GM11168 (cell line): Measurements from ENCODE around the gene PDSS1.

Source experiments
- in situ Hi-C: fragments of 300-500 bp; cut with MboI; formaldehyde crosslinking; loops from one replicate; pipeline ENCODE4 v1.12.0; 2022; ENCODE audit warnings: low sequenced_read_pairs; ENCODE audit not compliant: unreplicated experiment

PDSS1 gene

DNA sequence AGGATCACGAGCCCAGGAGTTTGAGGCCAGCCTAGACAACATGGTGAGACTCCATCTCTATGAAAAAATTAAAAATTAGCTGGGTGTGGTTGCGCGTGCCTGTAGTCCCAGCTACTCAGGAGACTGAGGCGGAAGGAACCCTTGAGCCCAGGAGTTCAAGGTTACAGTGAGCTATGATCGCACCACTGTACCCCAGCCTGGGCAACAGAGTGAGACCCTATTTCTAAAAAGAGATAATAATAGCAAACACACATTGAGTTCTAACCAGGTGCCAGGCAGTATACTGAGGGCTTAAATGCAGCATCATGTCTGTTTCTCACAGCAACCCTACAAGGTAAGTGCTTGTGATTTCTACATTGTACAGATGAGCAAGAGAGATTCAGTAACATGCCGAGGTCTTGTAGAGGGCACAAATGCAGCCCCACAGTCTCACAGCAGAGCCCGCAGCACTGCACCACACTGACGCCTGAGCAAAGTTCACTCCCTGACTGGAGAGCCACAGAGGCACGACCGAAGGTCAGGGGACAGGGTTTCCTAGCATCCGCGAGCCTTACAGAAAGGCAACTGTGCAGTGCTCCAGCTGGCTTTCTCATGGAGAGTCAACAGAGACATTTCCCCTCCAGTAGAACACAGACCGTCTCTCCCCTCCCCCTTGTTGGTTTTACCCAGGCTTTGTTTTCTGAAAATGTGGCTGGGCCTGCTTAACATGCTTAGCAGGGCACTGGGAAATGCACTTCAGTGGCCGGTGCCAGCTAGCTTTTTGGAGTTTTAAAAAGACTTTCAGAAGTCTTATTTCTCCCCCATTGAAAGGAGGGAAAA is 36.5 kb downstream of the PDSS1 start:
- in situ Hi-C loops: loop anchor here (5.0 kb wide), 1 partner anchor 143 kb away; no protein-coding TSS in a partner anchor

DNA sequence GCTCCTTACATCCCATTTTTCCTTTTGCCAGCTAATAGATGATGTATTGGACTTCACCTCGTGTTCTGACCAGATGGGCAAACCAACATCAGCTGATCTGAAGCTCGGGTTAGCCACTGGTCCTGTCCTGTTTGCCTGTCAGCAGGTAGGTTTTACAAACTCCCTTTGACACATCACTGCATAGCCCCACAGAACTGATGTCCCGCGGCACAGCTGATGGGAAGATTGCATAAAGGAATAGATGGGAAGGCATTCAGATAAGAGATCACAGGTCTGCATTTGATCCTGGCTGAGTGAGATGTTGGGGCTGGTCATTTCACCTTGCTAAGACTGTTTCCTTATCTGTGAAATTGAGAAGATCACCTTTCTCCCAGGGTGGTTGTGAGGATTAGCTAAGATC is 37.9 kb downstream of the PDSS1 start:
- in situ Hi-C loops: no loop called here

DNA sequence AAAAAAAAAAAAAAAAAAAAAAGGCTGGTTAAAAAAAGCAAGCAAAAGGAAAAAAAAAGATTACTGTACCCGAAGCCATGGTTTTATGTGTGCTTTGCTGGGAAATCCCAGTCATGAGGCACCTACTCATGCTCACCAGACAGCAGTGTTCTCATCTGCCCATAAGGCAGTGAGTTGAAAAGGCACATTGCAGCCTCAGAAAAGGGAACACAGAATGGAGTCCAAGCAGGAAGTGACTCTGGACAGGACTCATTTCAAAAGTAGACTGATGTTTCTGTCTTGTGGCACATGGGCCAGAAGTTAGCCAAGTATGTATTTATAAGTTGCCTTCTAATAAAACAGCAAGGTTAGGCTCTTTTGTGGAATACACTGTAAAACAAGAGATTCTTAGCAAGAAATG is 40.2 kb downstream of the PDSS1 start:
- in situ Hi-C loops: no loop called here

DNA sequence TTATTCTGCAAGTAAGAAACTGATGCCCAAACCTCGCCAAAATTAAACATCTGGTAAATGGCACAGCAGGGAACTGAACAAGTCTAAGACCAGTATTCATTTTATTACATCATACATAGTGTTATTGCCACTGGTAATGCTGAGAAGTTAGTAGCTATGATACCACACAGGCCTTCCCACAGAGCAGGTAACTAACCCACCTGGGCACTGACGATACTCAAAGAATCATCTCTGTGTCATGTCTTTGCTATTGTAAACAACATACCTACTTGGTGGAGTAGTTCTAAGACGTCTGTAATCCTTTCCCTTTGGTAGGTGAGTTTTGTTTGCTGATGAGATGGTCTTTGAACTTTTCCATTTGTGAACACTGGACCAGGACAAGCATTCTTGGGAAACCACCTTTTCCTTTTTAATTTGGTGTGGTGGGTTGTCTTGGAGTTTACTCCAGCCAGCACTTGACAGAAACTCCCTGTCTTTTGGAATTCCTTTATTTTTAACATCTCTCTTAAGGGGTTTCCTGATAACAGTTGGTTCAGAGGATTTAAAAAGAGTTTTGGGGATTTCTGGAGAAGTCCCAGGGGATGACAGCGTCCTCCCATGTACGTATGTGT is 40.9 kb downstream of the PDSS1 start:
- in situ Hi-C loops: no loop called here

DNA sequence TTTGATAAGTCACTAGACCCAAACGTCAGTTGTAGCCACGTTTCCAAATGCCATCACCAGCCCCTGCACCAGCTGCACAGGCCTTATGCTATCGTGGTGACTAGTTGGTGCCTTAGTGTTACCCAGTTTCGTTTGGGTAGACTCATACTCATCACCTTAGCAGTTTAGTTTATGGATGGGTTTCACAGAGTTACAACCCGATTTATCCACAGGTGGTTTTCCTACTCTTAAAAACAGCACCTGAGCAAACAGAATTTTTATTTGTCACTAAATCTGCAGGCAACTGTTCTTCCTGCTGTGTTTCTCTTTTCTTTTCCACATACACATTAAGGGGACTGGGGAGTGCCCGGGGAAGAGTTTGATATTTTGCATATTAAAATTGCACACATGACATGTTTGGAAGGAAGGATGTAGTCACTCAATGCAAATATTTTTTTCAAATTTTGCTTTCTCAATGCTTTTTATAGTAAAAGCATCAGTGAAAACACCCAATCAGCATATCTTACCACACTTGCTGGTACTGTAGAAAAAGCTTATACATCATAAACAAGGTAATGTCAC is 41.6 kb downstream of the PDSS1 start:
- in situ Hi-C loops: no loop called here

DNA sequence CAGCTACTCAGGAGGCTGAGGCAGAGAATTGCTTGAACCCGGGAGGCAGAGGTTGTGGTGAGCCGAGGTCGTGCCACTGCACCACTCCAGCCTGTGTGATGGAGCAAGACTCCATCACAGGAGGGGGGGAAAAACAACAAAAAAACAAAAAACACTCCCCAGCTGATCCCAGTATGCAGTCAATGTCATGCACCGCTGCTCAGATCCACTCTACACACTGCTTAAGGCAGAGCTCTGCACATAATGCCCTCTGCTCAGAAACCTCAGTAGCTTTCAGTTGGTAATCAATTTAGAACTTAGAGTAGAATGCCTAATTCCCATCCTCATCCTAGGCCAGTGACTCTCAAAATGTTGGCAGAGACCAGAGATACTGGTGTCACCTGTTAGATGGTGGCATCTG is 43.9 kb downstream of the PDSS1 start:
- in situ Hi-C loops: no loop called here

DNA sequence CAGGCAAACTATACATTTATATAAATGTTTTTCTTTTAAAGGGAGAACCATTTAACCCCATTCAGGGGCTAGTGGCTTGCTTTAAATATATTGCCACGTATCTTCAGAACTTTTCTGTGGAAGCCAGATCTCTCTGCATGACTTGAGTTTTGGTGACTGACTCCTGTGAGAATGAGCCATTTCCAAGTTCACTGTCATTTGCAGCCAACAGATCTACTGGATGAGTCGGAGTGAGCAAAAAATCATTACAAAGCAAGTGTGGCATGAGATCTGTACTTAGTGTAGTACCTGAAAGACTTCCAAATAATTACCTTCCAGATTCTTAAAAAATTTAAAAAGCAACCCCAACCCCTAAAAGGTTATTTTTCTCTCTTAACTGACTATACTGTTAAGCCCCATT is 45.6 kb downstream of the PDSS1 start:
- in situ Hi-C loops: no loop called here

DNA sequence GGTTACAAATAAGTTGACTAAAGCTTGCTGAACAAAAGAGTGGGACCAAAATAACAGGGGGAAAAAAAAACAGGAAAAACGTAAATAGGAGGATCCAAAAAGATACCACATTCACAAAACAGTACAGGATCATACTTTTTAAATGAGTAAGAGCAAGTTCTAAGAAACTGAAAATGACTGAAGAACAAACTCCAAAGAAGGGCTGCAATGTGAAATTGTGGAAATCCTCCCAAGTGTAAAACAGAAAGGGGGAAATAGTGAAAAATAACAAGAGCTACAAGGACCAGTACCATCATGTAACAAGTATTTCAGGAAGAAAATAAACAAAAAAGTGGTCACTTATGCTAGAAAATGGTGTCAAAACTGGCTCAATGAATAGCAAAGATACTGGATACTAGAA is 46.3 kb downstream of the PDSS1 start:
- in situ Hi-C loops: no loop called here

DNA sequence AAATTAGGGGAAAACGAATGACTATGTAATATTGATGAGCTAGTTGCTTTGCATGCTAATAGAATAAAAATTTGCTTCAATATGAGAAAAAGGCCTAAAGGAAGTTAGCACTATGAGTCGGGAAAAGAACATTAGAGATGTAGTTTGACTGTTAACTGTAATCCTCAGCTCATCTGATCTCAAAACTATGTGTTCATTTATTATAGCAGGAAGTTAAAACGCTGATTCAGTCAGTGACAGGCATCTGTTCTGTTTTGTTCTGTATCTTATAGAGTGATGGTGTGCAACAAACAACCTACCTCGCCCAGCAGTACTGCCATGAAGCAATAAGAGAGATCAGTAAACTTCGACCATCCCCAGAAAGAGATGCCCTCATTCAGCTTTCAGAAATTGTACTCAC is 48.6 kb downstream of the PDSS1 start:
- in situ Hi-C loops: no loop called here

DNA sequence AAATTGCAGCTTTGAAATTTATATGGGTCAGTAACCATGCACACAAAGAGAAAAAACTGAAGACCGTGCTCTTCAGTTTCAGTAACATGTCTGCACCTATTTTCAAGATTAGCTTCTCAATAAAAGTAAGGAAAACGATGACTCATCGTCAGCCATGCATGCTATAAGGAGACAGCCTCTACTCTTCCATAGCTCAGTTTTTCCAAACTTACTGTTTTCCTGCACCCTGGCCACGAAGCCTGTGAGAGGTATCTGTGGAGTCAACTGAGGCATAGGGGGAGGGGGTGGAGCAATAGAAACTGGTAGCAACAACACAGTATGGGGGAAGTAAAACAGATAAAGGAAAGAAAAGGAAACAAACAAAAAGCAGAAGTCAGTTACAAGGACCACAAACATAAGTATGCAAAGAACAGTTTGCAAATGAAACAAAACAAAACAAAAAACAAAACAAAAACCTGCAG is 58.0 kb downstream of the PDSS1 start:
- in situ Hi-C loops: no loop called here

DNA sequence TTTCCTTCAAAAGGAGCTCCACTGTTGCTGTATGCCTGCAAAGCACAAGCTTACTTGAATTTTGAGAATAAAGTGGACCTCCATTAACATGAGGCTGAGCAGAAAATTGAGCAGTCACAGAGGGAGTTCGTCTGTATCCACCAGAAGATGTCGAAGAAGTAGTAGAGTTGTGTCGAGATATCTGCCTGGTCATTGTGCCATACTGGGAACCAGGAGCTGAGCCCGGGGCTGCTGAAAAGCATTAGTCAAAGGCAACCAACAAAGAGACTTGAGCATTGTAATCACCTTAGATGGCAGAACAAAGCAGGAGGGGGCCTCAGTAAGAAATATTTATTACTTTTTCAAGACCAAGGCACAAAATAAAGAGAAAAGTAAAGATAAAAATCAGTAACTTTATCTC is 61.5 kb downstream of the PDSS1 start:
- in situ Hi-C loops: no loop called here

DNA sequence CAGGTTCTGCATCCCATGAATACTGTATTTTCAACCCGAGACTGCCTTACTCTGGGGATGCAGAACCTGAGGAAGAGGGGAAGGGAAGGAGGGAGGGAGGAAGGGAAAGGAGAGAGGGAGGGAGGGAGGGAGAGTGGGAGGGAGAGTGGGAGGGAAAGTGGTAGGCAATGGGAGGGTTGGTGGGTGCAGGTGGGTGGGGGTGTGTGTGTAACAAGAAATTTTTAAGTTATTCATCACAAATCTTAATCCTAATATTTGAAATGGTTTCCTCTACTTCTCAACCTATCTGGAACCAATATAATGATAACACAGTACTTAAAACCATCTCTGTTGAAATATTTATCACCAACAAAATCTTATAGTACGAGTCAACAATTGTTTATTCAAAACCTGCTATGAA is 68.0 kb downstream of the PDSS1 start:
- in situ Hi-C loops: no loop called here

DNA sequence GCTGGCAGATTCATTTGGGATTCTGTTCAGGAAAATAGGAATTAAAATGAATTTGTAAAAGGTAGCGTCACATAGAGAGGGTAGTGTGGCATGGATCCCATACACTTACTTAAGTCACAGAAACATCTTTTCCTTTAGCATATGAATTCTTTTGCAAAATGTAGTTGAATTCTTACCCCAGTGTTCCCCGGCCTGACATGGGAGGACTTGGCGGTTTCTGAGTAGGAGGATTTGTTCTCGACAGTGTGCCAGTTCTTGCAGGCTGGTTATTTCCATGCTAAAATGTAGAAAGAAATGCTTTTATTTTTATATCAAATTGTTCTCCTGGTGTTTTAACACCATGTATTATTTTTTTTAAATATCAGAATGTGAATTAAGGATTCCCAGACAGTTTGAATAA is 72.6 kb downstream of the PDSS1 start:
- in situ Hi-C loops: no loop called here

DNA sequence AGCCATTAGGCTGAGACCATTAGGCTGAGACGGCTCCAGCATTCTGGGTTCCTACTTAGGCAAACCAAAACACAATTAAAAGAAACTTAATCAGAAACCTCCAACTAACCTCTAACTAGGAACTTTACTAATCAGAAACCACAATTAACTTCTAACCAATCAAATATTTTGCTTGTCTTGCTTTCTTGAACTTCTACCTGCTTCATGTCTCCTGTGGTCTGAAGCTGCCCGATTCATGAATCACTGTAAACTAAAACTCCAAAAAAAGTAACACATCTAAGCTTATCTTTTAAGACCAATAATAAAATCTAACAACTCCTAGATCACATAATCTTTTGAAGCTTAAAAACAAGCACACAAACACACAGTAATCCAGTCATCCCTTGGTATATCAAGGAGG is 76.1 kb downstream of the PDSS1 start:
- in situ Hi-C loops: no loop called here

DNA sequence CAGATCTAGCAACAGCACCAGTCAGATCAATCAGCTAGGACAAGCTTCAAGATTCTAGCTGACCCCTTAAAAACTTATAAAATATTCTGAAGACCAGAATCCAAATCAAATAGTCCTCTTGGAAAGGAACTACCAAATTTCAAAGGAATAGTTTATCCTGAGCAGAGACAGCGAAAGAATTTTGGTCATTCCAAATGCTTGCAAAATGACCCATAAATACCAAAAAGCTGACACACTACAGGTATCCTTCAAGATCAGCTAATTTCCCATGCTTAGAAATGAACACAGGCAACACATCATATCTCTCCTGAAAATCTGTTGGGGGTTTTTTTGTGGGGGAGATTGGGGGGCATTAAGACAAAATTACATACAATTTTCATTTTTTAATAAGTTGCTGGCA is 78.8 kb downstream of the PDSS1 start:
- in situ Hi-C loops: no loop called here

DNA sequence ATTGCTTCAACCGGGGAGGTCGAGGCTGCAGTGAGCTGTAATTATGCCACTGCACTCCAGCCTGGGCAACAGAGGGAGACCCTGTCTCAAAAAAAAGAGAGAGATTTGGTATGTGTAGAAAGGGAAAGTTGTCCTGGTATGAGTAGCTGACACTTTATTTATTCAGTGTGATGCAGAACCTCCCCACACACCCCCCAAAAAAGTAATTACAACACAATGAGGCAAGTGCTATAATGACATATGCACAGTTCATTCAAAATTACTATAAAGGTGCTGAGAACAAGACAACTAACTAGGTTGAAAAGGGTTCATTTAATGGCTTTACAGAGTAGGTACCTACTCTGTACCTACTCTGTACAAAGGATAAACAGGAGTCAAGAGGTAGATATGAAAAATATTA is 80.2 kb downstream of the PDSS1 start:
- in situ Hi-C loops: no loop called here

DNA sequence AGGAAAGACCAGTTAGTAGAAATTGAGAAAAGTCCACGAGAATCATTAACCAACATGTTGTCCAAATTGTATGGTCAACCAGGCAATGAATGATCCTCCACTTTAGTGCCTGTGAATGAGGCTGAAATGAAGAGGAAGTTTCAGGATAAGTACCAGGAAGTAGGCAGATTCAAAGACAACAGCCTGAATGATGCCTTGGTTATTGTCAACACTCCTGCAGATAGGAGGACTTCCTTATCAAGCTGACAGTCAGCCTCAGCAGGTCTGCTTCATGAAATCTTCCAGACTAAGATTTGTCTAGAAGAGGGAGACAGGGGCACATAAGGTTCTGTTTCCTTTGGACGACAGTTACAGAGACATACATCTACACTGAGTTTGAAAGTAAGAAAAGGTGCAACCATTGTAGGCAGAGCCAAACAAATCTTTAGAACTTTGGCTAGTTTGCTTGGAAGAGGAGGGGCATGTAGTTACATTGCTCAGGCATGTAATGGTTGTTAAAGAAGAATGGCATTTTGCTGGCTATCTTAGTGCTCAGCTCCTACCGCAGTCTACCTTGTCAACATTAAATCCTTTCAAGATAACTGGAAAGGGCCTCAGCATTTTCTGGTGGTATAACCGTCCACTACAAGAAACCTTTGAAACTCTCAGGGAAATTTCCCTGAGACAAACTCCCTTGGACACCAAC is 81.8 kb downstream of the PDSS1 start:
- in situ Hi-C loops: no loop called here

DNA sequence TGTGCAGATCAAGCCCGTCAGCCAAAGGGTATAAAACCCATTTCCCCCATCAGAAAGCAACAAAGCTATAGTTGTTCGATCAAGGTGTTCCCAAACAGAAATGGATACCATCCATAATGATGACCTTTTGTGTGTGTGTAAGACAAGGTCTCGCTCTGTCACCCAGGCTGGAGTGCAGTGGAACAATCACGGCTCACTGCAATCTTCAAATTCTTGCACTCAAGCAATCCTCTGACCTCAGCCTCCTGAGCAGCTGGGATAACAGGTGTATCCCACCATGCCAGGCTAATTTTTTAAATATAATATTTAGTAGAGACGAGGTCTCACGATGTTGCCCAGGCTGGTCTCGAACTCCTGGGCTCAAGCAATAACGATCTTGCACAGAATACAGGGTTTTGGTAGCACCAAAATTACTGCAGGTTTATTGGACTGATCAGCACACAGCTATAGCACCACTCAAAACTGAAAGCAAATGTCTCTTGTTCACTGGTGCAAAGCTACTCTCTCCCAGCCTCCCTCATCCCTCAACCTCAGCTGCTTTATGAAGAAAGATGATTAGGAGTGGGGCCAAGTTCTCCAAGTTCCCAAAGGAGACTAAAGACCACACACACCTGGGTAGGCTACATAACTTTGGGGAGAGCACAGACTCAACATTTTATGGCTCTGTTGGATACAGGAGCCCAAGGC is 82.7 kb downstream of the PDSS1 start:
- in situ Hi-C loops: no loop called here

DNA sequence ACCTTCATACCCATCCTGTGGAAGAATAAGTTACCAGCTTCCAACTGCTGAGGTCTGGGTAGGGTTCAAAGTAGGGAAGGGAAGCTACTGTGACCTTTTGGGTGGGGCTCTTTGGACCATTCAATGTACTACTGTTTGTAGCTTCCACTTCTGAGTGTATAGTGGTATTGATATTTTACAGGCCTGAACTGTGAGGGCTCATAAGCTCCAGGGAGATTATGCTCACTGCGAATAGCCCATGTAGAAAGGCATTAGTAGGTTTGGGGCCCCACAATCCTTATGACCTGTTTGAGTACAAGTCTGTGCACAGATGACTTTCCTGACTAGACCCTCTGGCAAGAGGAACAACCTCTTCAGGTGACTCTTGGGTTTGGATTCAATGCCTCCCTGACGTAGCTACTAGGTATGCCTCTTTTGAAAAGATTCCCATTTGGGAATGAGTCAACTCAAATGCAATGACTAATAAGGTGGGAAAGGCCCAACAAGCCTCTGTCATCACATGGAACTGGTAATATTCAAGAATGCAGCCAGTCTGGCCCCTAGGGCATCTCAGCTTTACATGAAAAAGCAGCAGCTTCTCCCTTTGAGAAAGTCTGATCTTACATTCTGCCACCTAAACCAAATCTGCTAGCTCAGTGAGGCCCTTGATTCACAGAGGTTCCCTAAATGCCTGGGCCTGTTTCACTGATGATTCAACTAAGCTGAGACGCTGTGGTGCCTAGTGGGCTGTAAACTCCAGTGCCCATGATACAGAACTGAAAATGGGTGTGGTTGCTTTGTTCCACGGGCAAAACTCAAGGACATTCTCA is 83.5 kb downstream of the PDSS1 start:
- in situ Hi-C loops: no loop called here

DNA sequence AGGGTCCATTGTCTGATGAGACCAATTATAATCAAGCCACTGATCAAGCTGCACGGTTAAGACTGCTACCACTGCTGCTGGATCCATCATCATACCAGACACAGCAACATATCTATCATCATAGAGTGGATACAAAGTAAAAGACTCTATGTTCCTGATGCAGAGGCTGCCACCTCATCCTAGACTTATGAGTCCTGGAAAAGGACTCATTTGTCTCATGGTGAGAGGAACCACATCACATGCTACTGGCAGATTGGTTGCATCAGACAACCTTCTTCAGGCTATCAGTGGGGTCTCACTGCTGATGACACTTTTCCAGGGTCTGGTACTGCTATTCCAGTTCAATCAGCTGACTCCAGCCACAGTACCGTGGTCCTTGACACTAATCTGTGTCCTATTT is 84.3 kb downstream of the PDSS1 start:
- in situ Hi-C loops: no loop called here
